GM18520 (cell line): Measurements from ENCODE around the gene PER2.

Experiments used
- ATAC-seq: cut with Tn5 transposase; IDR thresholded peaks from one replicate; pipeline ENCODE4 v1.9.1; 2021; ENCODE audit not compliant: unreplicated experiment

The PER2 gene

GRCh38 chr2:238233625-238234024, 54.8 kb downstream of the PER2 start:
- no peak for ATAC-seq

- no peak for ATAC-seq
These were observed 56.6 kb downstream of the PER2 start for GRCh38 chr2:238231809-238232208.

- no peak for ATAC-seq
These were observed 57.1 kb downstream of the PER2 start for GRCh38 chr2:238231251-238231793.

GRCh38 chr2:238230699-238231098, 57.7 kb downstream of the PER2 start:
- no peak for ATAC-seq

GRCh38 chr2:238228700-238229099, 59.7 kb downstream of the PER2 start:
- ATAC-seq: no peak

- no peak for ATAC-seq
These were observed 60.8 kb downstream of the PER2 start for GRCh38 chr2:238227587-238228032.

GRCh38 chr2:238226698-238227586, 61.5 kb downstream of the PER2 start:
- ATAC-seq: no peak

GRCh38 chr2:238225911-238226697, 62.3 kb downstream of the PER2 start:
- no peak for ATAC-seq

GRCh38 chr2:238225121-238225520, 63.3 kb downstream of the PER2 start:
- no peak for ATAC-seq

- no peak for ATAC-seq
These were observed 63.9 kb downstream of the PER2 start for GRCh38 chr2:238224356-238225035.

- no peak for ATAC-seq
These were observed 67.4 kb downstream of the PER2 start for GRCh38 chr2:238220892-238221521.

GRCh38 chr2:238220274-238220891, 68.0 kb downstream of the PER2 start:
- no peak for ATAC-seq

GRCh38 chr2:238216651-238217184, 71.7 kb downstream of the PER2 start:
- ATAC-seq: no peak

GRCh38 chr2:238207006-238207405, 81.4 kb downstream of the PER2 start:
- ATAC-seq: no peak

- ATAC-seq: no peak
These were observed 84.3 kb downstream of the PER2 start for GRCh38 chr2:238203973-238204683.

- ATAC-seq: peak; percentile 91
These were observed 85.1 kb downstream of the PER2 start, which contains the start of gene ILKAP for GRCh38 chr2:238203094-238203972. ILKAP (minus strand) TSS chr2:238203695; CDS start chr2:238203553, 142 bp downstream.

- ATAC-seq: no peak
These were observed 85.9 kb downstream of the PER2 start for GRCh38 chr2:238202326-238203093.
